CD4-positive, CD25-positive, alpha-beta regulatory T cell (primary cell): ENCODE data around the gene TTBK2. TPM values are rescaled to one million over a fixed set of nuclear protein-coding genes. Genes with fewer than 3 reads are reported as not detected.

Experiments
- ATAC-seq, 2 donors: fragments of 150-1000 bp; cut with Tn5 transposase; one replicate each; pipeline ENCODE4 v1.10.0; 2021; ENCODE audit warnings: low read depth in 2 of 2, moderate number of reproducible peaks in 2 of 2, moderate library complexity in 1 of 2
- DNase-seq, 3 donors: peaks; one replicate each; pipeline versions ENCODE4 v3.0.0 to v3.0.0-alpha.2; 2012 to 2022; ENCODE audit warnings: mixed read lengths in 1 of 3
- H3K27ac ChIP-seq: one replicate; pipeline ENCODE4 v1.7.0; 2013; ENCODE audit warnings: mild to moderate bottlenecking, low read length; ENCODE audit not compliant: insufficient read depth, poor library complexity, severe bottlenecking
- H3K27me3 ChIP-seq: one replicate; pipeline ENCODE4 v1.7.0; 2013; ENCODE audit warnings: low read length; ENCODE audit not compliant: control insufficient read depth, insufficient read depth
- H3K36me3 ChIP-seq: one replicate; pipeline ENCODE4 v1.7.0; 2013; ENCODE audit warnings: mild to moderate bottlenecking, low read length, moderate library complexity; ENCODE audit not compliant: control insufficient read depth, insufficient read depth
- H3K4me1 ChIP-seq: 2 replicates; pipeline ENCODE4 v1.7.0; 2013; ENCODE audit warnings: mild to moderate bottlenecking, low read length; ENCODE audit not compliant: insufficient read depth, control insufficient read depth, poor library complexity, severe bottlenecking
- H3K4me3 ChIP-seq: one replicate; pipeline ENCODE4 v1.7.0; 2013; ENCODE audit warnings: low read depth, mild to moderate bottlenecking, low read length, moderate library complexity
- H3K9me3 ChIP-seq, 2 experiments: 1 replicate in 1 of 2; 2 replicates in 1 of 2; pipeline ENCODE4 v1.7.0; 2013; ENCODE audit warnings: low read length in 2 of 2, mild to moderate bottlenecking in 1 of 2, moderate library complexity in 1 of 2; ENCODE audit not compliant: control insufficient read depth in 2 of 2
- H3K27ac Mint-ChIP-seq, 3 donors: one replicate each; pipeline ENCODE4 v1.8.0; 2020 to 2022; ENCODE audit warnings: mild to moderate bottlenecking in 3 of 3, mixed read lengths in 3 of 3, moderate library complexity in 2 of 3
- H3K27me3 Mint-ChIP-seq: one replicate; pipeline ENCODE4 v1.8.0; 2022; ENCODE audit warnings: mild to moderate bottlenecking, mixed read lengths
- H3K36me3 Mint-ChIP-seq: one replicate; pipeline ENCODE4 v1.8.0; 2020; ENCODE audit warnings: mixed read lengths
- H3K4me1 Mint-ChIP-seq, 4 donors: one replicate each; pipeline ENCODE4 v1.8.0; 2020 to 2022; ENCODE audit warnings: mixed read lengths in 4 of 4, mild to moderate bottlenecking in 1 of 4
- H3K4me3 Mint-ChIP-seq, 4 donors: one replicate each; pipeline ENCODE4 v1.8.0; 2020 to 2022; ENCODE audit warnings: mild to moderate bottlenecking in 4 of 4, mixed read lengths in 4 of 4, moderate library complexity in 3 of 4
- H3K9me3 Mint-ChIP-seq, 7 donors: one replicate each; pipeline ENCODE4 v1.8.0; 2020 to 2022; ENCODE audit warnings: mixed read lengths in 7 of 7, mild to moderate bottlenecking in 3 of 7, moderate library complexity in 2 of 7
- polyA plus RNA-seq, 4 donors: library from polyadenylated mRNA; unstranded; fragments of 300-500 nt; fragmentation: Illumina TruSeq; gene quantifications; one replicate each; pipeline ENCODE4 v1.2.3, GENCODE V29; 2021
- total RNA-seq: library from RNA; stranded (reverse); gene quantifications from one replicate; pipeline ENCODE4 v1.2.3, GENCODE V29; 2022

TTBK2 gene
- total and polyA plus RNA-seq, 5 donors from 2014 or later: 8.2 to 24.4 (median 8.5) TPM

- H3K4me1 ChIP-seq: peaks cover 18% of the 10 kb centered on the region
- peak overlapping the region in 2 of 3 donors; percentile 41 to 79 for H3K27ac Mint-ChIP-seq
- DNase-seq (peak in 1 of 3 donors; percentile 7), ATAC-seq (no peak)
- no peaks in the 10 kb centered on the region for H3K27me3 ChIP-seq
- no peaks in the 10 kb centered on the region for H3K9me3 ChIP-seq
- H3K27ac ChIP-seq: no peak overlapping the region
- peaks cover 46% of the 10 kb centered on the region for H3K36me3 ChIP-seq
- no peaks in the 10 kb centered on the region for H3K27me3 Mint-ChIP-seq
- no peaks in the 10 kb centered on the region for H3K9me3 Mint-ChIP-seq
- H3K4me3 Mint-ChIP-seq: peak overlapping the region; percentile 70 to 86 (median 78)
- peaks cover 18% of the 10 kb centered on the region for H3K36me3 Mint-ChIP-seq
- H3K4me3 ChIP-seq: no peak overlapping the region
- H3K4me1 Mint-ChIP-seq: peaks cover 0 to 28% (median 13%) of the 10 kb centered on the region in 4 donors
Observed at GRCh38 chr15:42734076-42734672, 186.4 kb downstream of the TTBK2 start.

- H3K4me1 Mint-ChIP-seq: peaks cover 0 to 28% (median 14%) of the 10 kb centered on the region in 4 donors
- no peaks in the 10 kb centered on the region for H3K9me3 Mint-ChIP-seq
- Histone ChIP-seq H3K4me3 (no peak overlapping the region), H3K27ac (no peak overlapping the region), H3K27me3 (no peaks in the 10 kb centered on the region), H3K36me3 (peaks cover 52% of the 10 kb centered on the region), H3K4me1 (peaks cover 18% of the 10 kb centered on the region), H3K9me3 (no peaks in the 10 kb centered on the region)
- DNase-seq: no peak
- ATAC-seq: no peak
- peak overlapping the region in 2 of 4 donors; percentile 60 to 83 for H3K4me3 Mint-ChIP-seq
- peak overlapping the region in 1 of 3 donors; percentile 79 for H3K27ac Mint-ChIP-seq
- no peaks in the 10 kb centered on the region for H3K27me3 Mint-ChIP-seq
- H3K36me3 Mint-ChIP-seq: peaks cover 22% of the 10 kb centered on the region
Observed at GRCh38 chr15:42733027-42733426, 187.6 kb downstream of the TTBK2 start.

GRCh38 chr15:42732095-42732827 lies 188.3 kb downstream of the TTBK2 start:
- H3K27ac ChIP-seq: no peak overlapping the region
- ATAC-seq: no peak
- peaks cover 58% of the 10 kb centered on the region for H3K36me3 ChIP-seq
- Mint-ChIP-seq H3K4me1 (peaks cover 0 to 23% (median 12%) of the 10 kb centered on the region in 4 donors), H3K4me3 (peak overlapping the region in 1 of 4 donors; percentile 60), H3K9me3 (no peaks in the 10 kb centered on the region), H3K27me3 (no peaks in the 10 kb centered on the region), H3K36me3 (peaks cover 24% of the 10 kb centered on the region), H3K27ac (no peak overlapping the region)
- H3K27me3 ChIP-seq: no peaks in the 10 kb centered on the region
- DNase-seq: no peak
- H3K9me3 ChIP-seq: no peaks in the 10 kb centered on the region
- H3K4me1 ChIP-seq: peaks cover 12% of the 10 kb centered on the region
- H3K4me3 ChIP-seq: no peak overlapping the region

- ATAC-seq (no peak), DNase-seq (no peak)
- Mint-ChIP-seq H3K4me1 (peaks cover 0 to 23% (median 12%) of the 10 kb centered on the region in 4 donors), H3K36me3 (peaks cover 32% of the 10 kb centered on the region), H3K27ac (no peak overlapping the region), H3K9me3 (no peaks in the 10 kb centered on the region), H3K4me3 (peak overlapping the region in 1 of 4 donors; percentile 60), H3K27me3 (no peaks in the 10 kb centered on the region)
- H3K36me3 ChIP-seq: peaks cover 66% of the 10 kb centered on the region
- peaks cover 11% of the 10 kb centered on the region for H3K4me1 ChIP-seq
- H3K27ac ChIP-seq: no peak overlapping the region
- no peak overlapping the region for H3K4me3 ChIP-seq
- no peaks in the 10 kb centered on the region for H3K27me3 ChIP-seq
- H3K9me3 ChIP-seq: no peaks in the 10 kb centered on the region
Observed at GRCh38 chr15:42731461-42731860, 189.1 kb downstream of the TTBK2 start.

GRCh38 chr15:42730536-42730935 lies 190.0 kb downstream of the TTBK2 start:
- H3K4me1 ChIP-seq: peaks cover 3% of the 10 kb centered on the region
- Mint-ChIP-seq H3K27ac (no peak overlapping the region), H3K27me3 (no peaks in the 10 kb centered on the region), H3K4me1 (peaks cover 0 to 19% (median 12%) of the 10 kb centered on the region in 4 donors), H3K9me3 (no peaks in the 10 kb centered on the region), H3K4me3 (no peak overlapping the region), H3K36me3 (peaks cover 34% of the 10 kb centered on the region)
- no peak overlapping the region for H3K4me3 ChIP-seq
- H3K9me3 ChIP-seq: no peaks in the 10 kb centered on the region
- peaks cover 75% of the 10 kb centered on the region for H3K36me3 ChIP-seq
- no peaks in the 10 kb centered on the region for H3K27me3 ChIP-seq
- ATAC-seq: no peak
- DNase-seq: no peak
- no peak overlapping the region for H3K27ac ChIP-seq

GRCh38 chr15:42730135-42730534 lies 190.4 kb downstream of the TTBK2 start:
- Histone ChIP-seq H3K36me3 (peaks cover 79% of the 10 kb centered on the region), H3K4me1 (no peaks in the 10 kb centered on the region), H3K27ac (no peak overlapping the region), H3K4me3 (no peak overlapping the region), H3K9me3 (no peaks in the 10 kb centered on the region), H3K27me3 (no peaks in the 10 kb centered on the region)
- Mint-ChIP-seq H3K9me3 (no peaks in the 10 kb centered on the region), H3K36me3 (peaks cover 38% of the 10 kb centered on the region), H3K27ac (peak overlapping the region in 1 of 3 donors; percentile 32), H3K4me3 (no peak overlapping the region), H3K4me1 (peaks cover 0 to 15% (median 10%) of the 10 kb centered on the region in 4 donors), H3K27me3 (no peaks in the 10 kb centered on the region)
- DNase-seq (no peak), ATAC-seq (no peak)

GRCh38 chr15:42729409-42729808 lies 191.2 kb downstream of the TTBK2 start:
- H3K36me3 ChIP-seq: peaks cover 86% of the 10 kb centered on the region

More at GRCh38 chr15:42729409-42729808, 191.2 kb downstream of the TTBK2 start:
- Mint-ChIP-seq H3K36me3 (peaks cover 45% of the 10 kb centered on the region), H3K27ac (no peak overlapping the region), H3K4me3 (no peak overlapping the region), H3K27me3 (no peaks in the 10 kb centered on the region), H3K9me3 (no peaks in the 10 kb centered on the region), H3K4me1 (peaks cover 0 to 12% (median 8%) of the 10 kb centered on the region in 4 donors)
- no peaks in the 10 kb centered on the region for H3K27me3 ChIP-seq
- no peak overlapping the region for H3K4me3 ChIP-seq
- H3K4me1 ChIP-seq: no peaks in the 10 kb centered on the region
- no peak overlapping the region for H3K27ac ChIP-seq
- ATAC-seq (no peak), DNase-seq (no peak)
- no peaks in the 10 kb centered on the region for H3K9me3 ChIP-seq
